Measurements from ENCODE around the gene HRK. TPM values are rescaled to one million over a fixed set of nuclear protein-coding genes. Genes with fewer than 3 reads are reported as not detected.
A peak's percentile ranks its signal among the peaks of the same experiment; 100 is the strongest.

HRK gene
- total RNA-seq, 1 experiment from 2014 or later, result 3.5 TPM

- Mint-ChIP-seq H3K4me3 (no peak overlapping the region), H3K4me1 (no peaks in the 10 kb centered on the region), H3K36me3 (no peaks in the 10 kb centered on the region), H3K27ac (peak overlapping the region; percentile 65; the same call in 1 of the 2 replicates), H3K27me3 (ENCODE audit: low read depth) (no peaks in the 10 kb centered on the region), H3K9me3 (no peaks in the 10 kb centered on the region)
- ChIA-PET POLR2A (no interaction called here), CTCF (no interaction called here)
- TF ChIP-seq, protein P1, sequence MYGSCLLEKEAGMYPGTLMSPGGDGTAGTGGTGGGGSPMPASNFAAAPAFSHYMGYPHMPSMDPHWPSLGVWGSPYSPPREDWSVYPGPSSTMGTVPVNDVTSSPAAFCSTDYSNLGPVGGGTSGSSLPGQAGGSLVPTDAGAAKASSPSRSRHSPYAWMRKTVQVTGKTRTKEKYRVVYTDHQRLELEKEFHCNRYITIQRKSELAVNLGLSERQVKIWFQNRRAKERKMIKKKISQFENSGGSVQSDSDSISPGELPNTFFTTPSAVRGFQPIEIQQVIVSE (CRISPR knock-in tag; IDR thresholded peaks at IDR 0.05; ENCODE audit: borderline replicate concordance), result no peak
- no peak for TF ChIP-seq IRF1 (CRISPR knock-in tag; IDR thresholded peaks at IDR 0.05)
- TF ChIP-seq, protein P2, sequence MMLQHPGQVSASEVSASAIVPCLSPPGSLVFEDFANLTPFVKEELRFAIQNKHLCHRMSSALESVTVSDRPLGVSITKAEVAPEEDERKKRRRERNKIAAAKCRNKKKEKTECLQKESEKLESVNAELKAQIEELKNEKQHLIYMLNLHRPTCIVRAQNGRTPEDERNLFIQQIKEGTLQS (CRISPR knock-in tag; conservative IDR thresholded peaks at IDR 0.05), result no peak
- no peak for TF ChIP-seq ZNF138 (CRISPR knock-in tag; conservative IDR thresholded peaks at IDR 0.05)
- TF ChIP-seq KAT7 (CRISPR knock-in tag; IDR thresholded peaks at IDR 0.05; ENCODE audit: borderline replicate concordance), result no peak
- TF ChIP-seq, protein P3, sequence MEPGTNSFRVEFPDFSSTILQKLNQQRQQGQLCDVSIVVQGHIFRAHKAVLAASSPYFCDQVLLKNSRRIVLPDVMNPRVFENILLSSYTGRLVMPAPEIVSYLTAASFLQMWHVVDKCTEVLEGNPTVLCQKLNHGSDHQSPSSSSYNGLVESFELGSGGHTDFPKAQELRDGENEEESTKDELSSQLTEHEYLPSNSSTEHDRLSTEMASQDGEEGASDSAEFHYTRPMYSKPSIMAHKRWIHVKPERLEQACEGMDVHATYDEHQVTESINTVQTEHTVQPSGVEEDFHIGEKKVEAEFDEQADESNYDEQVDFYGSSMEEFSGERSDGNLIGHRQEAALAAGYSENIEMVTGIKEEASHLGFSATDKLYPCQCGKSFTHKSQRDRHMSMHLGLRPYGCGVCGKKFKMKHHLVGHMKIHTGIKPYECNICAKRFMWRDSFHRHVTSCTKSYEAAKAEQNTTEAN (CRISPR knock-in tag; IDR thresholded peaks at IDR 0.05), result no peak
- TF ChIP-seq, protein P4, sequence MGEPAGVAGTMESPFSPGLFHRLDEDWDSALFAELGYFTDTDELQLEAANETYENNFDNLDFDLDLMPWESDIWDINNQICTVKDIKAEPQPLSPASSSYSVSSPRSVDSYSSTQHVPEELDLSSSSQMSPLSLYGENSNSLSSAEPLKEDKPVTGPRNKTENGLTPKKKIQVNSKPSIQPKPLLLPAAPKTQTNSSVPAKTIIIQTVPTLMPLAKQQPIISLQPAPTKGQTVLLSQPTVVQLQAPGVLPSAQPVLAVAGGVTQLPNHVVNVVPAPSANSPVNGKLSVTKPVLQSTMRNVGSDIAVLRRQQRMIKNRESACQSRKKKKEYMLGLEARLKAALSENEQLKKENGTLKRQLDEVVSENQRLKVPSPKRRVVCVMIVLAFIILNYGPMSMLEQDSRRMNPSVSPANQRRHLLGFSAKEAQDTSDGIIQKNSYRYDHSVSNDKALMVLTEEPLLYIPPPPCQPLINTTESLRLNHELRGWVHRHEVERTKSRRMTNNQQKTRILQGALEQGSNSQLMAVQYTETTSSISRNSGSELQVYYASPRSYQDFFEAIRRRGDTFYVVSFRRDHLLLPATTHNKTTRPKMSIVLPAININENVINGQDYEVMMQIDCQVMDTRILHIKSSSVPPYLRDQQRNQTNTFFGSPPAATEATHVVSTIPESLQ (CRISPR knock-in tag; IDR thresholded peaks at IDR 0.05), result no peak
- TF ChIP-seq, protein P5, sequence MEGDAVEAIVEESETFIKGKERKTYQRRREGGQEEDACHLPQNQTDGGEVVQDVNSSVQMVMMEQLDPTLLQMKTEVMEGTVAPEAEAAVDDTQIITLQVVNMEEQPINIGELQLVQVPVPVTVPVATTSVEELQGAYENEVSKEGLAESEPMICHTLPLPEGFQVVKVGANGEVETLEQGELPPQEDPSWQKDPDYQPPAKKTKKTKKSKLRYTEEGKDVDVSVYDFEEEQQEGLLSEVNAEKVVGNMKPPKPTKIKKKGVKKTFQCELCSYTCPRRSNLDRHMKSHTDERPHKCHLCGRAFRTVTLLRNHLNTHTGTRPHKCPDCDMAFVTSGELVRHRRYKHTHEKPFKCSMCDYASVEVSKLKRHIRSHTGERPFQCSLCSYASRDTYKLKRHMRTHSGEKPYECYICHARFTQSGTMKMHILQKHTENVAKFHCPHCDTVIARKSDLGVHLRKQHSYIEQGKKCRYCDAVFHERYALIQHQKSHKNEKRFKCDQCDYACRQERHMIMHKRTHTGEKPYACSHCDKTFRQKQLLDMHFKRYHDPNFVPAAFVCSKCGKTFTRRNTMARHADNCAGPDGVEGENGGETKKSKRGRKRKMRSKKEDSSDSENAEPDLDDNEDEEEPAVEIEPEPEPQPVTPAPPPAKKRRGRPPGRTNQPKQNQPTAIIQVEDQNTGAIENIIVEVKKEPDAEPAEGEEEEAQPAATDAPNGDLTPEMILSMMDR (IDR thresholded peaks at IDR 0.05), result no peak
- no peak for TF ChIP-seq SP1 (CRISPR knock-in tag; conservative IDR thresholded peaks at IDR 0.05)
- TF ChIP-seq USF1 (CRISPR knock-in tag; IDR thresholded peaks at IDR 0.05), result no peak
- TF ChIP-seq NFATC4 (CRISPR knock-in tag; IDR thresholded peaks at IDR 0.05), result no peak
- TF ChIP-seq ZNF219 (CRISPR knock-in tag; IDR thresholded peaks at IDR 0.05; ENCODE audit: borderline replicate concordance), result no peak
- TF ChIP-seq, protein P6, sequence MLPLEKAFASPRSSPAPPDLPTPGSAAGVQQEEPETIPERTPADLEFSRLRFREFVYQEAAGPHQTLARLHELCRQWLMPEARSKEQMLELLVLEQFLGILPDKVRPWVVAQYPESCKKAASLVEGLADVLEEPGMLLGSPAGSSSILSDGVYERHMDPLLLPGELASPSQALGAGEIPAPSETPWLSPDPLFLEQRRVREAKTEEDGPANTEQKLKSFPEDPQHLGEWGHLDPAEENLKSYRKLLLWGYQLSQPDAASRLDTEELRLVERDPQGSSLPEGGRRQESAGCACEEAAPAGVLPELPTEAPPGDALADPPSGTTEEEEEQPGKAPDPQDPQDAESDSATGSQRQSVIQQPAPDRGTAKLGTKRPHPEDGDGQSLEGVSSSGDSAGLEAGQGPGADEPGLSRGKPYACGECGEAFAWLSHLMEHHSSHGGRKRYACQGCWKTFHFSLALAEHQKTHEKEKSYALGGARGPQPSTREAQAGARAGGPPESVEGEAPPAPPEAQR (CRISPR knock-in tag; IDR thresholded peaks at IDR 0.05), result no peak
- TF ChIP-seq, protein P7, sequence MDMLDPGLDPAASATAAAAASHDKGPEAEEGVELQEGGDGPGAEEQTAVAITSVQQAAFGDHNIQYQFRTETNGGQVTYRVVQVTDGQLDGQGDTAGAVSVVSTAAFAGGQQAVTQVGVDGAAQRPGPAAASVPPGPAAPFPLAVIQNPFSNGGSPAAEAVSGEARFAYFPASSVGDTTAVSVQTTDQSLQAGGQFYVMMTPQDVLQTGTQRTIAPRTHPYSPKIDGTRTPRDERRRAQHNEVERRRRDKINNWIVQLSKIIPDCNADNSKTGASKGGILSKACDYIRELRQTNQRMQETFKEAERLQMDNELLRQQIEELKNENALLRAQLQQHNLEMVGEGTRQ (CRISPR knock-in tag; IDR thresholded peaks at IDR 0.05), result no peak
- TF ChIP-seq JUN (CRISPR knock-in tag; IDR thresholded peaks at IDR 0.05), result no peak
- no peak for TF ChIP-seq MXD4 (CRISPR knock-in tag; IDR thresholded peaks at IDR 0.05; ENCODE audit: borderline replicate concordance)
- TF ChIP-seq, protein P8, sequence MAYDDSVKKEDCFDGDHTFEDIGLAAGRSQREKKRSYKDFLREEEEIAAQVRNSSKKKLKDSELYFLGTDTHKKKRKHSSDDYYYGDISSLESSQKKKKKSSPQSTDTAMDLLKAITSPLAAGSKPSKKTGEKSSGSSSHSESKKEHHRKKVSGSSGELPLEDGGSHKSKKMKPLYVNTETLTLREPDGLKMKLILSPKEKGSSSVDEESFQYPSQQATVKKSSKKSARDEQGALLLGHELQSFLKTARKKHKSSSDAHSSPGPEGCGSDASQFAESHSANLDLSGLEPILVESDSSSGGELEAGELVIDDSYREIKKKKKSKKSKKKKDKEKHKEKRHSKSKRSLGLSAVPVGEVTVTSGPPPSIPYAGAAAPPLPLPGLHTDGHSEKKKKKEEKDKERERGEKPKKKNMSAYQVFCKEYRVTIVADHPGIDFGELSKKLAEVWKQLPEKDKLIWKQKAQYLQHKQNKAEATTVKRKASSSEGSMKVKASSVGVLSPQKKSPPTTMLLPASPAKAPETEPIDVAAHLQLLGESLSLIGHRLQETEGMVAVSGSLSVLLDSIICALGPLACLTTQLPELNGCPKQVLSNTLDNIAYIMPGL (CRISPR knock-in tag; IDR thresholded peaks at IDR 0.05), result no peak
- TF ChIP-seq FOXP1 (CRISPR knock-in tag; IDR thresholded peaks at IDR 0.05; ENCODE audit: borderline replicate concordance), result no peak
- DNase-seq (ENCODE audit: low spot score) (no peak), ATAC-seq (no peak)
Observed at GRCh38 chr12:116812238-116812637, 69.0 kb downstream of the HRK start.
